Testis (tissue), 3 donors: ENCODE measurements around the gene CYS1. TPM values are rescaled to one million over a fixed set of nuclear protein-coding genes. Genes with fewer than 3 reads are reported as not detected.

Experiments
- DNase-seq: peaks from one replicate; pipeline ENCODE4 v3.0.0-alpha.2; 2019
- H3K27ac ChIP-seq, 2 donors: fragments of 200-600 bp; sonication (generic); one replicate each; pipeline ENCODE4 v1.5.1; 2019
- H3K27me3 ChIP-seq: fragments of 200-600 bp; sonication (generic); one replicate; pipeline ENCODE4 v1.5.1; 2019
- H3K36me3 ChIP-seq: fragments of 200-600 bp; sonication (generic); one replicate; pipeline ENCODE4 v1.5.1; 2017; ENCODE audit warnings: low read depth; ENCODE audit errors: missing control alignments
- H3K4me1 ChIP-seq: fragments of 200-600 bp; sonication (generic); one replicate; pipeline ENCODE4 v1.5.1; 2019
- H3K4me3 ChIP-seq, 2 donors: fragments of 200-600 bp; sonication (generic); one replicate each; pipeline ENCODE4 v1.5.1; 2017 to 2019
- H3K9me3 ChIP-seq: fragments of 200-600 bp; sonication (generic); one replicate; pipeline ENCODE4 v1.5.1; 2017
- POLR2A ChIP-seq: fragments of 450-650 bp; IDR thresholded peaks from one replicate; pipeline ENCODE4 v1.6.1; 2017; ENCODE audit warnings: antibody characterized with exemption, mild to moderate bottlenecking, moderate library complexity
- WGBS, 2 donors: methylation state at CpG; one replicate each; pipeline ENCODE4 v1.1.5; 2018; 5-methylcytosine and 5-hydroxymethylcytosine counted together
- intact Hi-C: fragments of 100-400 bp; cut with DNase I; formaldehyde crosslinking; loops from one replicate; pipeline ENCODE4 v1.15.1; 2023; ENCODE audit warnings: low total_unique reads
- polyA plus RNA-seq: library from polyadenylated mRNA; stranded (reverse); fragments of 350-450 nt; fragmentation: Illumina TruSeq; extraction: RNeasy Lipid Tissue Mini Kit (QIAGEN cat#74804); gene quantifications from one replicate; pipeline ENCODE4 v1.2.3, GENCODE V29; 2014; ENCODE audit warnings: low read depth, low replicate concordance; ENCODE audit not compliant: insufficient read depth
- total RNA-seq, 2 donors: library from RNA; depleted of rRNA; stranded (reverse); fragments of >200 nt; gene quantifications; one replicate each; pipeline ENCODE4 v1.2.3, GENCODE V29; 2016
- TF ChIP-seq, protein P1 (sequence below), 3 experiments: fragments of 450-650 bp in 2 of 3; fragments of 200-600 bp in 1 of 3; sonication (generic) in 1 of 3; IDR thresholded peaks; one replicate each; pipeline ENCODE4 v1.5.1; 2016 to 2019; ENCODE audit warnings: antibody characterized with exemption in 3 of 3, mild to moderate bottlenecking in 2 of 3, moderate library complexity in 1 of 3

CYS1 gene
- total and polyA plus RNA-seq, 3 donors from 2014 or later: 3.7 to 5.5 (median 4.3) TPM

GRCh38 chr2:10084223-10084865, 4.1 kb upstream of the CYS1 start:
- 80 to 84% methylated on average over 12 of the region's 12 CpGs for whole genome bisulfite sequencing, 2 donors
- TF ChIP-seq, protein P1, sequence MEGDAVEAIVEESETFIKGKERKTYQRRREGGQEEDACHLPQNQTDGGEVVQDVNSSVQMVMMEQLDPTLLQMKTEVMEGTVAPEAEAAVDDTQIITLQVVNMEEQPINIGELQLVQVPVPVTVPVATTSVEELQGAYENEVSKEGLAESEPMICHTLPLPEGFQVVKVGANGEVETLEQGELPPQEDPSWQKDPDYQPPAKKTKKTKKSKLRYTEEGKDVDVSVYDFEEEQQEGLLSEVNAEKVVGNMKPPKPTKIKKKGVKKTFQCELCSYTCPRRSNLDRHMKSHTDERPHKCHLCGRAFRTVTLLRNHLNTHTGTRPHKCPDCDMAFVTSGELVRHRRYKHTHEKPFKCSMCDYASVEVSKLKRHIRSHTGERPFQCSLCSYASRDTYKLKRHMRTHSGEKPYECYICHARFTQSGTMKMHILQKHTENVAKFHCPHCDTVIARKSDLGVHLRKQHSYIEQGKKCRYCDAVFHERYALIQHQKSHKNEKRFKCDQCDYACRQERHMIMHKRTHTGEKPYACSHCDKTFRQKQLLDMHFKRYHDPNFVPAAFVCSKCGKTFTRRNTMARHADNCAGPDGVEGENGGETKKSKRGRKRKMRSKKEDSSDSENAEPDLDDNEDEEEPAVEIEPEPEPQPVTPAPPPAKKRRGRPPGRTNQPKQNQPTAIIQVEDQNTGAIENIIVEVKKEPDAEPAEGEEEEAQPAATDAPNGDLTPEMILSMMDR (IDR thresholded peaks at IDR 0.05): no peak
- no peak for TF ChIP-seq POLR2A
- Histone ChIP-seq H3K27me3 (no peaks in the 10 kb centered on the region), H3K36me3 (no peaks in the 10 kb centered on the region), H3K4me1 (no peaks in the 10 kb centered on the region), H3K27ac (no peak overlapping the region), H3K4me3 (no peak overlapping the region), H3K9me3 (no peaks in the 10 kb centered on the region)
- intact Hi-C loops: no loop called here
- DNase-seq: no peak

- no peak overlapping the region for H3K27ac ChIP-seq
- H3K4me1 ChIP-seq: peaks cover 3% of the 10 kb centered on the region
- H3K9me3 ChIP-seq: no peaks in the 10 kb centered on the region
- H3K27me3 ChIP-seq: no peaks in the 10 kb centered on the region
- TF ChIP-seq POLR2A: no peak
- TF ChIP-seq, protein P1 (IDR thresholded peaks at IDR 0.05): no peak
- no peak for DNase-seq
- intact Hi-C loops: no loop called here
- no peak overlapping the region for H3K4me3 ChIP-seq
- no peaks in the 10 kb centered on the region for H3K36me3 ChIP-seq
- 75 to 82% methylated on average over 13 of the region's 13 CpGs for WGBS, 2 donors
Measured at GRCh38 chr2:10083692-10084211, 3.5 kb upstream of the CYS1 start.

GRCh38 chr2:10083046-10083445, 2.8 kb upstream of the CYS1 start:
- WGBS, 2 donors: 58 to 65% methylated on average over 5 of the region's 5 CpGs
- Histone ChIP-seq H3K4me3 (no peak overlapping the region), H3K27me3 (no peaks in the 10 kb centered on the region), H3K36me3 (no peaks in the 10 kb centered on the region), H3K9me3 (no peaks in the 10 kb centered on the region), H3K27ac (no peak overlapping the region), H3K4me1 (peaks cover 3% of the 10 kb centered on the region)
- intact Hi-C loops: no loop called here
- DNase-seq: no peak
- TF ChIP-seq, protein P1 (IDR thresholded peaks at IDR 0.05): no peak
- no peak for TF ChIP-seq POLR2A

DNA sequence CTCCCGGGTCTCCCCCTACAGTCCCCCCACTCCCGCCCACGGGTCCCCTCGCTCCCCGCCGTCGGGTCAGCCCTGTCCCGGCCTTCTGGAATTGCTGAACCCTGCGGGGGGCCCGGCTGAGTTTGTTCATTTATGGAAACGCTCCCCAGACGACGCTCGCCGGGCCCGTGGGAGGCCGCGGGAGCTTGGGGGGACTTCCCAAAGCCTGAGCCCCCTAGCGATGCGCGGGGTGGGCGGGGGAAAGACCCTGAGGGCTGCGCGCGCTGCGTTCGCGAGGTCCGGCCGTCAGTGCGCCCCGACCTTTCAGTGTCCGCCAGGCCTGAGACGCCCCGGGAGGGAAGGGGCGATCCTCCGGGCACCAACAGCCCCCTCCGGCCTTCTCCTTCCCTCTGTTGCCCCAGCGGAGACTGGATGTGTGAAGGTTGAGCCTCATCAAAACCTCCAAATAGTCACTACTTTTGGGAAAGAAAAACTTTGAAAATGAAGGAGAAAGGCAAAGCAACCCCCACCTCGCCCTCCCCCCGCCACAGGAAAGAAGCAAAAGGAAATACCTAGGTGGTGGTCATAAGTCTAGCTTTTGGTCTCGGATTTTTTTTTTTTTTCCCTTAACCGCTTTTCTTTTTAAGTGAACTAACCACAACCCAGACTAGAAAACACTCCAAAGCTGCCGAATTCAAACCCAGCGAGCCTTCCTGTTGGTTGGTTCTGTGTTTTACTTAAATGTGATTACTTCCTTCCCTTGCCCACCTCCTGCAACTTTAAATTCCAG, 509 bp upstream of the CYS1 start:
- peak overlapping the region; percentile 63 to 84 for H3K27ac ChIP-seq
- H3K27me3 ChIP-seq: no peaks in the 10 kb centered on the region
- no peaks in the 10 kb centered on the region for H3K36me3 ChIP-seq
- no peak for DNase-seq
- H3K4me1 ChIP-seq: peaks cover 3% of the 10 kb centered on the region
- no peaks in the 10 kb centered on the region for H3K9me3 ChIP-seq
- TF ChIP-seq, protein P1 (IDR thresholded peaks at IDR 0.05): no peak
- no peak for TF ChIP-seq POLR2A
- intact Hi-C loops: no loop called here
- WGBS, 2 donors: 7 to 10% methylated on average over 12 to 37 of the region's 45 CpGs
- H3K4me3 ChIP-seq: peak overlapping the region; percentile 66
